SH-SY5Y (cell line): Measurements from ENCODE around the gene IL1RN.

Source experiments
- GATA2 ChIP-seq: IDR thresholded peaks from 2 replicates; pipeline ENCODE4 v1.6.1; 2011; ENCODE audit warnings: mild to moderate bottlenecking, low read depth, low read length
- GATA3 ChIP-seq: IDR thresholded peaks from 2 replicates; pipeline ENCODE4 v1.6.1; 2011; ENCODE audit warnings: low read depth, mild to moderate bottlenecking, low read length, moderate library complexity

IL1RN gene

DNA sequence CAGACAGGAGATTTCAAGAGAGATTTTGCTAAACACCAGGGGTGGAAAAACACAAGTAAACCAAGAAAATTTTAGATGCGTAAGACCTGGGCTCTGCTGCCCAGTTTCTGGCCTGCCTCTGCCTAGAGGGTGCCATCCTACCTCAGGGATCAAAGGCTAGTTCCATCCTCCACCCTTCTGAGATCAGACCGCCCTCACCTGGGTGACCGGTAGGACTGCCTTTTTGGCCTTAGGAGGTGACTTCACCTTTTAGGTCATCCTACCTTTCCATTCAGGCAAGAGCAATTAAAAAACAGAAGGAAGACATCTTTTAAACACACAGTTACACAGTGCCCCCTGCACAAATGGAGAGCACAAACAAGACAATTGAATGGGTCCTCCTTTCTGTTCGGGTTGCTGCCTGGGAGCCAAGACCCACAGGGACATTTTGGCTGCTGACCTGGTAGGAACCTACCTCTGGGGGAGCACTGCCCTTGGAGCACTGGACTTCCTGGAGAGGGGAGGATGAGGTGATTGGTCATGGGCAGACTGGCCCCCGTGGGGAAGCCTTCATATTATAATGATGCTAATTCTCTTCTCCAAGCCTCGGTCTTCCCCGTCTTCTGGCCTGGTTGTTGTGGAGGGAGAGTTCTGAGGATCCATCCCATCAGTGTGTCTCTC is 49.4 kb downstream of the IL1RN start:
- TF ChIP-seq GATA3 (no peak), GATA2 (no peak)

DNA sequence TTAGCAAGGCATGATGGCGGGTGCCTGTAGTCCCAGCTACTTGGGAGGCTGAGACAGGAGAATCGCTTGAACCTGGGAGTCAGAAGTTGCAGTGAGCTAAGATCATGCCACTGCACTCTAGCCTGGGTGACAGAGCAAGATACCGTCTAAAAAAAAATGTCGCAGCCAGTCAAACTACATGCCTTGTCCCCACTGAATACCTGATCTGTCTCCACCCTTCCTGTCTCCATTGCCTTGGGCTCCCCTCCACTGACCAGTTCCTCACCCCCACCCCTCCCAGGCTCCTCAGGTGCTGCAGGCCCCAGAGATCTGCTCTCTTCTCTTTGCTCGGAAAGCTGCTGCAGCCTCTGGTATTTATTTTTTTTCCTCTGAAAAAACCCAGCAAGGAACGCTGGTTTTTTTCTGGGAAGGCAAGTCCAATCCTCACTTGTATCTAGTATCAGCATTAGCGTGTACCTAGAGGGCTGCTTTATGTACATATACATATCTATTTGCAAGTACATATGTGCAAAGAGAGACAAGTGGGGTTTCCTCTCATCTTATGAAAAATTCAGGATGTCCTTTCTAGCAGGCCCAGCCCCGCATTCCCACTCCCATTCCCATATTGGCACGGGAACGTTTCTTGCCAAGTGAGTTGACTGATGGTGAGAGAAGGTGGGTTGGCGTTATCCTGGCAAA is 50.8 kb downstream of the IL1RN start:
- TF ChIP-seq GATA3 (no peak), GATA2 (no peak)

DNA sequence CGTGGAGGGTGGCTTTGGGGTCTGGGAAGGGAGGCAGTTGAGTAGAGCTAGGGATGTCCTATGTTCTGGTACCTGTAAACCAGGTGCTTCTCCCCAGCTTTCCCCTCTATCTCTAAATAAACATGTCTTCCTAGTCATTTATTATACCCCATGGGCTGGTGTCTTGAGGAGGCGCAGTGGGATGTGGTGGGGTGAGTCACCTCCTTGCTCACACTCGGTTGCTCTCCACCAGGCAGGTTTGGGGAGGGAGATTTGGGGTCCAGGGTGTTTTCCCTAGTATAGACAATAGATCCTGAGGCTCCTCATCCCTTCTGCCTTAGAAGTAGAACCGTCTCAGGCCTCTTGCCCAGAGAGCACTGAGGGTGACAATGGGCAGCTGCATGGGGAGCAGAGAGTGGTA is 51.5 kb downstream of the IL1RN start:
- TF ChIP-seq GATA2: no peak
- no peak for TF ChIP-seq GATA3

DNA sequence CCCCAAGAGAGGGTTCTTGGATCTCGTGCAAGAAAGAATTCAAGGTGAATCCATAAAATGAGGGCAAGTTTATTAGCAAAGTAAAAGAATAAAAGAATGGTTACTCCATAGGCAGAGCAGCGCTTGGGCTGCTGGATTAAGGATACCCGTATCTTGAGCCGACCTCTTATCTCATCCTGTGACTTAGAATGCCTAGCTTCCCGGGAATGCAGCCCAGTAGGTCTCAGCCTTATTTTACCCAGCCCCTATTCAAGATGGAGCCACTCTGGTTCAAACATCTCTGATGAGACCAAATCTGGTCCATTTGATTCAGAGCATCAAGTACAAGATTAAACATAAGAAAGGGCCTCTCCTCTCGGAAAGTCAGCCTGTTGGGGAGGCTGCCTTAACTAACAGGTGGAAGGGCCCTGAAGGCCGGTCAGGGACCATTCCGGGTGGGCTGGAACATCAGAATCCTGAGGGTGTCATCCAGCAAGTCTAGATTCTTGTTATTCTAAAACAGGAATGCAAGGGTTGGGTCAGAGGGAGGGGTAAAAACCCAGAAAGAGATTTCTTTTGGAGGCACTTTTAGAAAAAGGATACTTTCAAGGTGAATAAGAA is 52.1 kb downstream of the IL1RN start:
- no peak for TF ChIP-seq GATA3
- TF ChIP-seq GATA2: no peak

DNA sequence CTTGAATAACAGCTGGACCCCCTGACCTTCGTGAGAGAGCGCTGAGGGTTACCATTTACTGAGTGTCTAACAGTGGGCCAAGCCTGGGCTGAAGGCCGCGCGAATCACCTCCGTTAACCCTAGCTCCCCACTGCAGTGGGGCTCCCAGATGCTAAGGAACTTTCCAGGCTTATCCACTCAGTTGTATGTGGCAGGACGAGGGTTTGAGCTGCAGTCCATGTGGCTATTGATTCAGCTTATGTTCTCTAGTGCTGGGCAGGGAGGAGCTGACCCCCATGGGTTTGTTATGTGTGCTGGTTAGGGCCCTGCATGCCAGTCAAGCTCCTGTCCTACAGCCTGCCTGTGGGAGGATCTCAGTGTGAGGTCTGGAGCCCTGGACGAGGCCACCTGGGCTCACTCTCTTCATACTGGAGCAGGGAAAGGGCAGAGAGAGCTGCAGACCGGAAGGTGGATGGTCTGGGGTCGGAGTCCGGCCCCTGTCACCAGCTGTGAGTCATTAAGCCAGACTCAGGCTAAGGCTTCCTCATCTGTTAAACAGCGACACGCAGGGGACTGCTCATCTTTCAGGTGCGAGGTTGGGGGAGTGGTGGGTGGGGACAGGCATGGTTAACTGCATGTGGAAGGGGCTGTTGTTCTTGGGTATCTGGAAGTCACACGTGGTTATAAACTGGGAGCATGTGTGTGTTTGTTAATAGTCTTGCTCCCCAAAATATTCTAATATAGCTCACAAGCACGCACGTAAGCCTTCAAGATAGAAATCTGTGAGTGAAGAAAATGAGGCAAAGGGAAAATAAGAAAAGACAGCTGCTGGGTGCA is 52.9 kb downstream of the IL1RN start:
- TF ChIP-seq GATA3 (no peak), GATA2 (no peak)

DNA sequence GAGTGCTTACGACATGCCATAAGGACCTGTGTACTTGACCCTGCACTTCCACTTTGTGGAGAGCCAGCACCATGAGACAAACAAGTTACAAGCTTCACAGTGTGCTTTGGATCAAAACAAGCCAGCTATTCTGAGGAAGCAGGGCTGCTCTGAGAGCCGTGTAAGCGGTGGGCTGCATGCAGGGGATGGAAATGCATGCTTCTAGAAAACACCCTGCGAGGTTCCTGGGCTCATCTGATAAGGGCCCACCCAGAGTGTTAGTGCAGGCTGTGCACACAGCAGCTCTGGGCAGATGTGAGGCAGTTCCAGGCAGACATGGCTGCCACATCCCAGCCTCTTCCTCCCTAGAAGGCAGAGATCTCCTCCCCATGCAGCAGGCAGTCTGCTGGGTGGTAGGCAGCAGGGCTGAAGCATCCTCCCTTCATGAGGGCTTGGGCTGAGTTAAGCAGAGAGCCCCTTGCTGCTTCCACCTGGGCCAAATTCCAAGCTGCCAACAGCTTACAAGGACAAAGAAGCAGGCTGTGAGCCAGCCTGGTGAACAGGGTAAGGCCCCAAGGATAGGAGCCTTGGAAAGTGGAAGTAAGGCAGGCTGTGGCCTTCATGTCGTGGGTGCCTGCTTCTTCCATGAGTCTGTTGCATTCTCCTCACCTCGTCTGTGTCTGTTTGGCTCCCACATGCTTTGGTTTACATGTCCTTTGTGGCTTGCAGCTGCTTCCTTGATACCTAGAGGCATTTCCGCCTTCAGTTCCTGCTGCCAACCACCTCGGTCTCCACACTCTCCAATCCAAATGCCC is 54.1 kb downstream of the IL1RN start:
- no peak for TF ChIP-seq GATA3
- TF ChIP-seq GATA2: no peak

DNA sequence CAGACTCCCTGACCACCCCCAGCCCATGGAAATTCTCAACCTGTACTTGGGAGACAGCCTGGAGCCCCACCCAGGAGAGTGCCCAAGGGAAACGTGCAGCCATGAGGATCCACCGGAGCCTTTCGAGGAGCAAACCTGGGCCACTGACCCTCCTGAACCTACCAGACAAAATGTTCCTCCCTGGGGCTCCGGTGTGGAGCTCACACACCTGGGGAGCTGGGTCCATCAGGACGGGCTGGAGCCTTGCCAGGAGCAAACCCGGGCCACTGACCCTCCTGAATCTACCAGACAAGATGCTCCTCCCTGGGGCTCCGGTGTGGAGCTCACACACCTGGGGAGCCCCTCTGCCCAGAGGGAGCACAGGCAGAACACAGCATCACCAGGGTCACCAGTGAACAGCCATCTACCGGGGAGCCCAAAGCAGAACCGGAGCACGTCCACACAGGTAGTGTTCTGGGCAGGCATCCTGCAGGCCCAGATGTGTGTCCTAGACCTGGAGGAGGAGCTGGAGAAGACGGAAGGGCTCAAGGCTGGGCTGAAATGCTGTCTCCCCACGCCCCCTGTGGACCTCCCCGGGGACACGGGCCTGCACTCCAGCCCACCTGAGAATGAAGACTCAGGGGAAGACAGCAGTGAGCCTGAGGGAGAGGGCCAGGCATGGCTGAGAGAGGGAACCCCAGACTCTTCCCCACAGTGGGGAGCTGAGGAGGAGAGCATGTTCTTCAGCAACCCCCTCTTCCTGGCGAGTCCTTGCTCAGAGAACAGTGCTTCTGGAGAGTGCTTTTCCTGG is 55.3 kb downstream of the IL1RN start:
- TF ChIP-seq GATA3: no peak
- TF ChIP-seq GATA2: no peak

DNA sequence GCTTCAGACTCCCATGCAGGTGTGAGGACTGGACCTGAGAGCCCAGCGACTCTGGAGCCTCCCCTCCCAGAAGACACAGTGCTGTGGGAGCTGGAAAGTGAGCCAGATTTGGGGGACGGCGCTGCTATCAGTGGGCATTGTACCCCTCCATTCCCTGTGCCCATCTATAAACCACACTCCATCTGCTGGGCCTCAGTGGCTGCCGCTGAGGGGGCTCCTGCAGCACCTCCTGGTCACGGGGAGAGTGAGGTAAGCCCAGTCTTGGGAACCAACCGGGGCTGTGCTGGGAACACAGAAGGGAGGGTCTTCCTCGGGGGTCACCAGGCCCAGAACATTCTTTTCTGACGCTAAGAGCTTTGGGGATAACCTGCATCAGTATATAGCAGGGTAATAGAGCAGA is 55.9 kb downstream of the IL1RN start:
- no peak for TF ChIP-seq GATA3
